Measurements from ENCODE around the gene EEA1. TPM values are rescaled to one million over a fixed set of nuclear protein-coding genes. Genes with fewer than 3 reads are reported as not detected.

EEA1 gene
- total and polyA plus RNA-seq, 2 of the 4 experiments (the other 2 are of a cell fraction): 4.6 to 12.5 TPM

DNA sequence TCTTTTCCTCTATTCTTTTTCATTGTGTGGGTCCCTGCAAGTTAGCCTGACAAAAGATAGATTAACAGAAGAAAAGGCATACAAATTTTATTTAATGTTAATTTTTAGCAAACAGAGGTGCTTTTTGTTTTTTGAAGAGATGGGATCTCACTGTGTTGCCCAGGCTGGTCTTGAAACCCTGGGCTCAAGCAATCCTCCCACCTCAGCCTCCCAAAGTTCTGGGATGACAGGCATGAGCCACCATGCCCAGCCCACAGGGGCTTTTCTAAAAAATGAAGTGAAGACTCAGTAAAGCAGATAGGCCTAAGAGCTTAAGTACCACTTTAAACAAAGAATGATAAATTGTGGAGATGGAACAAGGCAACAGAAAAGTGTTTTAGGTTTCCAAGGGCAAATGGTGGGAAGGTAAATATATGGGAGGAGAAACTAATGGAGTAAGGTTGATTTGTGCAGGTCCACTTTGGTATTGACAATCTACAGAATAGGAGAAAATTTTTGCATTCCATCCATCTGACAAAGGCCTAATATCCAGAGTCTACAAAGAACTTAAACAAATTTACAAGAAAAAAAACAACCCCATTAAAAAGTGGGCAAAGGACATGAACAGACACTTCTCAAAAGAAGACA lies 18.6 kb upstream of the EEA1 start:
- Histone ChIP-seq H3K9me3 (ENCODE audit: control insufficient read depth, insufficient read depth, low read length) (no peaks in the 10 kb centered on the region), H3K4ac (ENCODE audit: low read depth, low read length) (no peak overlapping the region), H3K27me3 (ENCODE audit: control insufficient read depth, insufficient read depth, low read length) (no peaks in the 10 kb centered on the region), H3K9me1 (ENCODE audit: insufficient read depth, low read length) (no peaks in the 10 kb centered on the region), H3K14ac (replicated peaks; ENCODE audit: low read depth, low read length) (no peak overlapping the region), H2BK120ac (ENCODE audit: low read depth, low read length) (no peak overlapping the region), H2BK15ac (ENCODE audit: low read depth, low read length) (no peak overlapping the region), H3K79me1 (ENCODE audit: low read depth in 1 of 2, low read length in 2 of 2) (no peaks in the 10 kb centered on the region), H2AK5ac (ENCODE audit: low read depth, low read length) (no peak overlapping the region), H2BK5ac (ENCODE audit: low read depth, low read length, poor library complexity, severe bottlenecking) (no peak overlapping the region), H2AFZ (replicated peaks; ENCODE audit: low read length, poor library complexity) (no peak overlapping the region), H3K4me2 (ENCODE audit: low read depth, low read length) (no peak overlapping the region), H4K5ac (ENCODE audit: low read depth, low read length) (no peak overlapping the region), H3K4me3 (ENCODE audit: insufficient read depth, low read depth, low read length) (no peak overlapping the region), H2BK20ac (ENCODE audit: low read depth, low read length) (no peak overlapping the region), H3K4me1 (ENCODE audit: control insufficient read depth, insufficient read depth, low read length) (peaks cover 2% of the 10 kb centered on the region; the same call in 1 of the 2 replicates), H3K27ac (ENCODE audit: insufficient read depth, low read length) (no peak overlapping the region), H3K18ac (ENCODE audit: low read depth, low read length) (no peak overlapping the region), H2AK9ac (replicated peaks; ENCODE audit: low read depth, low read length, poor library complexity) (no peak overlapping the region), H4K8ac (ENCODE audit: low read depth in 2 of 2, low read length in 2 of 2) (no peak overlapping the region), H4K20me1 (ENCODE audit: insufficient read depth, low read length) (no peaks in the 10 kb centered on the region), H3K9ac (ENCODE audit: low read depth, low read length) (no peak overlapping the region), H3K23ac (ENCODE audit: low read depth, low read length) (no peak overlapping the region), H3K56ac (ENCODE audit: extremely low read depth, insufficient read depth, low read length) (no peak overlapping the region), H4K91ac (ENCODE audit: insufficient read depth, low read depth, low read length) (no peak overlapping the region), H3K36me3 (ENCODE audit: control insufficient read depth, insufficient read depth, low read length) (no peaks in the 10 kb centered on the region)
- POLR2A ChIA-PET (ENCODE audit: unreplicated experiment): no interaction called here
- CTCF ChIA-PET: no interaction called here
- no peak for DNase-seq
- dilution Hi-C loops (cut with HindIII; ENCODE audit: low sequenced_read_pairs, unreplicated experiment) (no loop called here), in situ Hi-C loops (cut with MboI; ENCODE audit: low sequenced_read_pairs) (no loop called here), intact Hi-C loops (cut with micrococcal nuclease) (no loop called here)
- TF ChIP-seq USF2 (IDR thresholded peaks at IDR 0.05; ENCODE audit: low read depth, low read length): no peak
- TF ChIP-seq CEBPB (IDR thresholded peaks at IDR 0.05; ENCODE audit: low read depth, low read length): no peak
- no peak for TF ChIP-seq RCOR1 (IDR thresholded peaks at IDR 0.05; ENCODE audit: insufficient replicate concordance, low read length)
- no peak for TF ChIP-seq RAD21 (IDR thresholded peaks at IDR 0.05; ENCODE audit: low read length)
- TF ChIP-seq FOS (IDR thresholded peaks at IDR 0.05; ENCODE audit: low read depth, low read length): no peak
- TF ChIP-seq, protein P1, sequence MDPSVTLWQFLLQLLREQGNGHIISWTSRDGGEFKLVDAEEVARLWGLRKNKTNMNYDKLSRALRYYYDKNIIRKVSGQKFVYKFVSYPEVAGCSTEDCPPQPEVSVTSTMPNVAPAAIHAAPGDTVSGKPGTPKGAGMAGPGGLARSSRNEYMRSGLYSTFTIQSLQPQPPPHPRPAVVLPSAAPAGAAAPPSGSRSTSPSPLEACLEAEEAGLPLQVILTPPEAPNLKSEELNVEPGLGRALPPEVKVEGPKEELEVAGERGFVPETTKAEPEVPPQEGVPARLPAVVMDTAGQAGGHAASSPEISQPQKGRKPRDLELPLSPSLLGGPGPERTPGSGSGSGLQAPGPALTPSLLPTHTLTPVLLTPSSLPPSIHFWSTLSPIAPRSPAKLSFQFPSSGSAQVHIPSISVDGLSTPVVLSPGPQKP (IDR thresholded peaks at IDR 0.05; ENCODE audit: borderline replicate concordance, low read depth, low read length): no peak
- no peak for TF ChIP-seq NFE2L2 (IDR thresholded peaks at IDR 0.05; ENCODE audit: low read depth, low read length)
- no peak for TF ChIP-seq POLR2A (IDR thresholded peaks at IDR 0.05; ENCODE audit: low read depth, low read length)
- no peak for TF ChIP-seq MXI1 (IDR thresholded peaks at IDR 0.05; ENCODE audit: borderline replicate concordance, low read depth, low read length)
- TF ChIP-seq RFX5 (IDR thresholded peaks at IDR 0.05; ENCODE audit: low read depth, low read length): no peak
- TF ChIP-seq, protein P2, sequence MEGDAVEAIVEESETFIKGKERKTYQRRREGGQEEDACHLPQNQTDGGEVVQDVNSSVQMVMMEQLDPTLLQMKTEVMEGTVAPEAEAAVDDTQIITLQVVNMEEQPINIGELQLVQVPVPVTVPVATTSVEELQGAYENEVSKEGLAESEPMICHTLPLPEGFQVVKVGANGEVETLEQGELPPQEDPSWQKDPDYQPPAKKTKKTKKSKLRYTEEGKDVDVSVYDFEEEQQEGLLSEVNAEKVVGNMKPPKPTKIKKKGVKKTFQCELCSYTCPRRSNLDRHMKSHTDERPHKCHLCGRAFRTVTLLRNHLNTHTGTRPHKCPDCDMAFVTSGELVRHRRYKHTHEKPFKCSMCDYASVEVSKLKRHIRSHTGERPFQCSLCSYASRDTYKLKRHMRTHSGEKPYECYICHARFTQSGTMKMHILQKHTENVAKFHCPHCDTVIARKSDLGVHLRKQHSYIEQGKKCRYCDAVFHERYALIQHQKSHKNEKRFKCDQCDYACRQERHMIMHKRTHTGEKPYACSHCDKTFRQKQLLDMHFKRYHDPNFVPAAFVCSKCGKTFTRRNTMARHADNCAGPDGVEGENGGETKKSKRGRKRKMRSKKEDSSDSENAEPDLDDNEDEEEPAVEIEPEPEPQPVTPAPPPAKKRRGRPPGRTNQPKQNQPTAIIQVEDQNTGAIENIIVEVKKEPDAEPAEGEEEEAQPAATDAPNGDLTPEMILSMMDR (conservative IDR thresholded peaks at IDR 0.05; ENCODE audit: low read depth, low read length): no peak
- no peak for TF ChIP-seq BHLHE40 (IDR thresholded peaks at IDR 0.05; ENCODE audit: low read depth, low read length)
- no peak for ATAC-seq (ENCODE audit: low read depth)
- BruUV-seq (replicated peaks): no TSS peak
